HG03354 (cell line): ENCODE data around the gene GARS1.

Experiments used
- ATAC-seq: cut with Tn5 transposase; IDR thresholded peaks from one replicate; pipeline ENCODE4 v1.9.1; 2021; ENCODE audit warnings: mild to moderate bottlenecking; ENCODE audit not compliant: unreplicated experiment, poor library complexity, severe bottlenecking

The GARS1 gene

DNA sequence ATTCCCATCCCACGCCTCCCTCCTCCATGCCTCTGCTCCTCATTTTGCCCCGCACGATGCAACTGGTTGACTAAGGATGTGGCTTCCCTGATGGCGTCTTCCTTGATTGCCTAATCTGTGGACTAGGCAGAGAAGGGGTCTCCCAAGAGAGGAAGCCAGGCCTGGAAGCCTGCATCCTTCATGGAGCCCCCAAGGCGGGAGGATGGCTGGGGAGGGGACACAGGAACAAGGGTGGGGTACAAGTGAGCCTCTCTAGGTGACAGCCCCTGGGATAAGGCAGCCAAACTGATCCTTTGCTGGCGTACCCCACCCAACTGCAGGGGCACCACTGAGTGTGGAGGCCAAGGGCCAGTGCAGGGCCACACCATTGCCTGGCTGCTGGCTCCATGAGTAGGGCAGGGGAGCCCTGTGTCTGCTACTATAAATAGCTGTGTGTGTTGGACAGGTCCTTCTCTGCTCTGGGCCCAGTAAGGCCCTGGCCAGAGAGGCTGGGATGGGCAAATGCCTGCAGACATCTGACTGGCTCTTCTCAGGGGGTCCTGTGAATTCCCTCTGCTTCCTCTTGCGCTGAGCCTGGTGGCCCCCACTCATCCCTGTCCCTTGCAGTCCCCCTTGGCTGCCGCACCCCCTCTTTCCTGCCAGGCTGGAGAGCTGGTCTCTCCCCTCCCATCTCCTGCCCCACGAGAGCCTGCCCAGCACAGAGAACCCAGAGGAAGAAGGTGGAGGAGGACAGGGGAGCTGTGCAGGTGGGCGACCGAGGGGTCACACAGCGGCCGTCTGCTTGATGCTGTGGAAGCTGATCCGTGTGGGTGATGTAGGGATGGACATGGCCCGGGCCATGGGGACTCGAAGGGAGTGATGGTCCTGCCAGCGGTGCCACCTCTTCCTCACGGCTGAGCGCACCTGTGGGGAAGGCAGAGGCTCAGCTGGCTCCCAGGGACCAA lies 58.3 kb downstream of the GARS1 start:
- ATAC-seq = no peak

GRCh38 chr7:30654296-30655090 lies 59.8 kb downstream of the GARS1 start:
- no peak for ATAC-seq

GRCh38 chr7:30655096-30655970 lies 60.7 kb downstream of the GARS1 start:
- ATAC-seq = no peak

DNA sequence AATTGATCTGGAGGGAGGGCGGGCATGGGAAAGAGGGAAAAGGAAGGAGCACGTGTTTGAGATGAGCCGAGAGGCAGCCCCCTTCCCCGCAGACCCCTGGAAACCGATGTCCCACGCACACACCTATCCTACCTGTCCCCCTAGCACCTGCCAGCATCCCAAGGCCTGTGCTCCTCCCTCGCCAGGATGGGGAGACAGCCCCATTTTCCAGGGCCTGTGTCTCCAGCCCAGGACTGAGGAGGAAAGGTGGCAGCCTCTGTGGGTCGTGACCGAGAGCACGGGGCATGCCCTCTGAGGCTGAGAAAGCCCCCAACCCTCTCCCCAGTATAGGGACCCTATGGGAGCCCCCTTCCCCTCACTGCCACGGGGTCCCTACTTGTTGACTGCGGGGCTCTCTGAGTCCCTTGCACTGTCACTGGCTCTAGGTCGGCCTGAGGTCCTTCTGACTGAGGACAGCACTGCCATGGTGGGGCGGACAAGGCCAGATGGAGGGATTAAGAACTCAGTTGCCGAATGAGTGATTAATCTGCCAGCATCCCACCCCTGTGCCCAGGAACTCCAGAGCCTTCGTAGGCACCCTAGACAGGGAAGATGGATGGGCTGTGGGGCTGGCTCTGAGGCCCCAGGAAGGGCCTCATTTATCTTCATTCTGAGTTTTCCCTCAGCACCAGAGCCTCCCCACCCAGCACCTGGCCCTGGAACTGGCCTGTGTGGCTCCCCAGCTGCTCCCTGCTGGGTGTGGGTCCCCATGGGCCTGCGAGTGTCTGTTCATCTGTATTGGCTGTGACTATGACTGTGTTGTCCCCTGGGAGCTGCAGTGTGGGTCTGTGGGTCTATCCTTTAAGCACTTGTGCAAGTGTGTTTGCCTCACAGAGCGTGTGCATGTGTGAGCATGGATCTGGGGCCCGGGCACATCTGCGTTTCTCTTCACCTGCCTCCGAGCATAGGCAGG lies 61.6 kb downstream of the GARS1 start:
- ATAC-seq = no peak

- no peak for ATAC-seq
Observed at GRCh38 chr7:30657131-30657530, 62.5 kb downstream of the GARS1 start.

GRCh38 chr7:30658479-30659074 lies 63.9 kb downstream of the GARS1 start:
- ATAC-seq = no peak

DNA sequence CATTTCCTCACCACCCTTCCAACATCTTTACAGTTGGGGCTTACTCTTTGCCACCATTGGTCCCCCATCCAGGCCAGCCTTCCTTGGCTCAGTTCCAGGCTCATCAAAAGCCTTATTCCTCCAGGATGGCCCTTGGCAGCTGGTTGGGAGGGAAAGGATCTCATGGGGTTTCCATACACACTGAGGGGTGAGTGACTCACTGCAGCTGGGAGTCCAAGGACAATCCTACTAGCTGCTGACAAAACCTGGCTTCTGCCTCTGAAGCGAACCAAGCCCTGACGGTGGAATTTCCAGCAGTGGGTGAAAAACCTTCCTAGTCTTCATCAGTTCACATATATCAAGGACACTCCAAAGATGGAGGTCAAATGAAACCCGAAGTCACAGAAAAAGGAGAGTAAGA lies 64.6 kb downstream of the GARS1 start:
- ATAC-seq = no peak

DNA sequence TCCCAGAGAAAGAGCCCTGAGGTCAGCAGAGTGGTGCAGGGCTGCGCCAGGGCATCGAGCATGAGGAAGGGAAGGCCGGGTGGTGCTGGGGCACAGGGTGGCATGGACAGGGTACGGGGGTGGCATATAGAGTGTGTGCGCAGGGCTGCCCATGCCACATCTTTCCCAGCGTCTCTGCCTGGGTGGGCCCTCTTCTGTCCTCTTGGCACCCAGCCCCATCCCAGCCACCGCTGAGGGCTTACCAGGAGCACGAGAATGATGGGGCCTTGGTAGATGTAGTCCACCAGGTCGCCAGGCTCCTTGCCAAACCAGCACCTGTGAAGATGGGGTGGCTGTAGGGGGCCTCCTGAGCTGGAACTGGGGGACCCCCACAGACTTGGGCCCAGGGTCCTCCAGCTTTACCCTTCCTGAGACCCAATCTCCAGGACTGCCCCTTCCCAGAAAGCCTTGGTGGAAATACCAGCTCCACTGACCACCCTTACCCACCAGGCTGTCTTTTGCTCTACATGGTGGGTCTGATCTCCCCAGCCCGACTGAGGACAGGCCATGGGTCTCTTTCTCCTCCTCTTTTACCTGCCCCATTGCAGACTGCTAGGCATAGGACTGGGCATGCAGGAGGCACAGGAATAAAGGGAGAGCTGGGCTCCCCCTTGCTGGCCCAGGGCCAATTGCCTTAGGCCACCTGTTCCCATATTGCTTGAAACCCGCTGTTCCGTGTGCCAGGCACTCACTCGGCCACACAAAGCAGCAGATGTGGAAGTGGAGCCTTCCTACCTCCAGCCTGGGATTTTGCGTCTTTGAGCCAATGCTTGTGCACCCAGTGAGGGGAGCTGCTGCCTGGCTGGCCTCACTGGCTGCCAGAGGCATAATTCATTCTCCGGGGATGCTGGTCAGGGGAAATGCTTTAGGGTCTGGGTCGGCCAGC lies 65.9 kb downstream of the GARS1 start:
- no peak for ATAC-seq

- ATAC-seq = no peak
Observed at GRCh38 chr7:30661926-30662325, 67.2 kb downstream of the GARS1 start.

DNA sequence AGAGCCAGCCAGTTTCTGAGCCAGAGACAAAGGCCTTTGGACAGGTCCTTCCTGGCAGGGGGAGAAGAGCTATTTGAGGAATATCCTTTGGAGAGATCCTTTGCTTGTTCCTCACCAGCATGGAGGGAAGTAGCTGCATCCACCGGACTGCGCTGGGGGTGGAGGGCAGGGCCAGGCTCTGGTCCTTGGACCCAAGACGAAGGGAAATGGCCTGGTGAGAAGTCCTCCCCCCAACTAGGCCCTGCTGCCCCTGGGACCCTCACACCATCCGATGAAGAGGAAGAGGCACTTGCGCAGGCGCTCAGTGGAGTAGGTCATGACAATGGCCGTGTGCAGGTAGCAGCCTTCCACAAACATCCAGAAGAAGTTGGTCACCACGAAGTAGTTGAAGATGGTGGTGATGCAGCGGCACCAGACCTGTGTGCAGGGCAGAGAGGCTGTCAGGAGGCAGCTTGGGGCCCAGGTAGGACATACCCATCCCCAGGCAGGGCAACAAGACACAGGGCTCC lies 67.8 kb downstream of the GARS1 start:
- no peak for ATAC-seq

- ATAC-seq = no peak
Observed at GRCh38 chr7:30663414-30663813, 68.7 kb downstream of the GARS1 start.

DNA sequence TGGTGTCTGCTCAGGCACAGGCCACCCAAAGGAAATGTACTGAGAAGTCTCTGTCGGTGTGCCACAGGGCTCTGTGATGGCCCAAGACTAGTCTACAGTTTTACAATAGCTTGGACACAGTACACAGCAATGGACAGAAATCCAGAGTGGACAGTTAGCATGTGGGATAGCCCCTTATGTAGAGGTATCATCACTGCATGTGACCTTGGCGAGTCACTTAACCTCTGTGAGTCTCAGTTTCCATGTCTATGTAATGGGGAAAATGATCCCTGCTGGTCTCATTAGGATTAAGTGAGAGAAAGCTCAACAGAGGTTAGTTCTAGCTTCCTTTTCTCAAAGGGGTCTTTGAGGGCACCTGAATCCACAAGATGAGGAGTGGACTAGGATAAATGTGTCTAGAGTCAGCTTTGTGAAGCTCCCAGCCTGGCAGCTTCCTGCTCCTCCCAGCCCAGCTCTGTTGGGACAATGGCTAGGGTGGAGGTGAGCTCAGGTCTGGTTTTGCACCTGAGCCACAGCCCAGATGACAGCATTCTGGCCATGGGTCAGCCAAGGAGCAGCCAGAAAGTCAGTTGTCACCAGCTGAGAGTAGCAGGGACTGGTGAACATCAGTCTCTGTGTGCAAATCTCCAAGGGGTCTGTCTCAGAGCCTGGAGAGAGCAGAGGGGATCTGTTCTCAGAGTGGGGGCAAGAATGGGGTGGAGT lies 69.7 kb downstream of the GARS1 start:
- no peak for ATAC-seq

- no peak for ATAC-seq
Observed at GRCh38 chr7:30665043-30665442, 70.4 kb downstream of the GARS1 start.

DNA sequence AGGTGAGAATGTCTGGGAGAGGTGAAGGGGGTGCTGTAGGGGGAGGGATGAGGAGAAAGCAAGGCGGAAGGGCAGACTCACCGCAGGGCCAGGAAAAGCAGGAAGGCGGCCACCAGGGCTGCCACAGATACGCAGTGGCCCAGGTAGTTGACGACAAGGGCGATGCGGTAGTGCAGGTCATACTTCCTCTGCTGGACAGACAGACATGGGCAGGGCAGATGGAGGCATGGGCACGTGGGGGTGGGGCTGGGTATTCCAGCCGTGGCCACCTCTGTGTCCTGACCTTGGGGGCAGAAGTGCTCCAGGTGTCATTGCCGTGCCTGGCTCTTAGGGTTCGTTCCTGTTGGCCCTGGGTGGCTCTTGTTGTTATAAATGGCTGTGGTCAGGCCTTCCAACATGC lies 70.8 kb downstream of the GARS1 start:
- ATAC-seq = no peak

DNA sequence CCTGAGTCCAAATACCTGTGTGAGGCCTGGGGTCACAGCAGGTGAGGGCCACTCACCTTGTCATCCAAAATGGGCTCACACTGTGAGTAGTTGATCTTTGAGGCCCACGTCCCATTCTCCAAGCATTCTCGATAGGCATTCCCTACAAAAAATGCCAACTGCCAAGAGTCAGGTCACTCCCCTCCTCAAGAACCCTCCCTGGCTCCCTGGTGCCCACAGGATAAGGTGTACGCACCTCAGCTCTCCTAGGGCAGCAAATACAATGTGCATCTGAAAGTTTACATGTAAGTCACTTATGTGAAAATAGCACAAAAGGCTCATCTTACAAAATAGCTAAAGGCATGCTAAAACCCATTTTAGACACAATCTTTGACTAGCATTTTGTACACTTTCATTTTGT lies 72.5 kb downstream of the GARS1 start:
- ATAC-seq = no peak

GRCh38 chr7:30668102-30668501 lies 73.4 kb downstream of the GARS1 start:
- no peak for ATAC-seq
